Effector memory CD4-positive, alpha-beta T cell (primary cell): ENCODE results near the gene TRAK1.
"Not testable (repeated sequence)": the region's sequence is repeated elsewhere in the genome, so short reads cannot be mapped to it uniquely, and the experiment has no call there.

Experiments
- DNase-seq, 3 donors: peaks; one replicate each; pipeline ENCODE4 v3.0.0-alpha.2; 2020
- H3K27ac ChIP-seq: 2 replicates; pipeline ENCODE4 v1.7.0; 2013; ENCODE audit warnings: mild to moderate bottlenecking, low read length, moderate library complexity; ENCODE audit not compliant: insufficient read depth, poor library complexity, severe bottlenecking
- H3K27me3 ChIP-seq: replicated peaks from 2 replicates; pipeline ENCODE4 v1.7.0; 2013; ENCODE audit warnings: mild to moderate bottlenecking, low read length; ENCODE audit not compliant: insufficient read depth, control insufficient read depth, poor library complexity, severe bottlenecking
- H3K36me3 ChIP-seq: 2 replicates; pipeline ENCODE4 v1.7.0; 2013; ENCODE audit warnings: mild to moderate bottlenecking, low read length, moderate library complexity; ENCODE audit not compliant: control insufficient read depth, insufficient read depth
- H3K4me1 ChIP-seq: 2 replicates; pipeline ENCODE4 v1.7.0; 2013; ENCODE audit warnings: low read length, mild to moderate bottlenecking; ENCODE audit not compliant: control insufficient read depth, insufficient read depth, poor library complexity, severe bottlenecking
- H3K4me3 ChIP-seq: 2 replicates; pipeline ENCODE4 v1.7.0; 2013; ENCODE audit warnings: low read length, low read depth, mild to moderate bottlenecking; ENCODE audit not compliant: insufficient read depth, poor library complexity, severe bottlenecking
- H3K9me3 ChIP-seq: 2 replicates; pipeline ENCODE4 v1.7.0; 2013; ENCODE audit warnings: mild to moderate bottlenecking, low read length, moderate library complexity; ENCODE audit not compliant: control insufficient read depth

The TRAK1 gene

DNA sequence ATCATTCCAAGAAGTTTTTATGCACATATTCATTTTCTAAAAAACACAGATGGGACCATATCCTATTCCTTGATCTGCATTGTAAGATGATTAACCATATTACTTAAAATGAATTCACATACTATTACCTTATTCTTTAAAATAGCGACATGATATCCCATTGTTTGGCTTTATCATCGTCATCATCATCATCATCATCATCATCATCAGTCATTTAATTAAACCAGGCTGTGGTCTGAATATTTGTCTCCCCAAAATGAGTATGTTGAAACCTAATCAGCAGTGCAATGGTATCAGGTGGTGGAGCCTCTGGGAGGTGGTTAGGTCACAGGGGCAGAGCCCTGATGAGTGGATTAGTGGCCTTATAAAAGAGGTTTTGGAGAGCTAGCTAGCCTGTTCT is 4.4 kb downstream of the TRAK1 start:
- H3K4me1 ChIP-seq: no peaks in the 10 kb centered on the region
- H3K27ac ChIP-seq: no peak overlapping the region
- H3K36me3 ChIP-seq: no peaks in the 10 kb centered on the region
- no peaks in the 10 kb centered on the region for H3K27me3 ChIP-seq
- no peak overlapping the region for H3K4me3 ChIP-seq
- DNase-seq: no peak
- no peaks in the 10 kb centered on the region for H3K9me3 ChIP-seq

GRCh38 chr3:42096796-42097565 is 5.8 kb downstream of the TRAK1 start:
- DNase-seq: no peak
- Histone ChIP-seq H3K27ac (no peak overlapping the region), H3K27me3 (no peaks in the 10 kb centered on the region), H3K9me3 (no peaks in the 10 kb centered on the region), H3K4me3 (no peak overlapping the region), H3K4me1 (no peaks in the 10 kb centered on the region), H3K36me3 (no peaks in the 10 kb centered on the region)

DNA sequence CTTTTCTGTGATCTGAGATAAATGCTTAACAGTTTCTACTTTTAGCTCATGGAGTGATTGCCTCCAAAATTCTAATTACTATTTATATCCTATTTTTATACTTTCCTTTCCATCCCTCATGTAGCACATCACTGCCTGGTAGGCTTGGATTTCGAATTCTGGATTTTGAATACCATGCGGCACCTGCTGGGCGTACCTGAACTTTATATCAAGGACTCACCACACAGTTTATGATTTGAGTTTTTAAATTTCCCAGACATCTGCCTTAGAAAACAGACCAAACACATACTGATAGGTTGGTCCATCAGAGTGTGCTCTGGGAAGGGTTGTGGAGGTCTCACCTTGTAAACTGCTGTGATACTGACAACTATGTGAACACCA is 6.4 kb downstream of the TRAK1 start:
- Histone ChIP-seq H3K27ac (no peak overlapping the region), H3K27me3 (no peaks in the 10 kb centered on the region), H3K4me3 (no peak overlapping the region), H3K36me3 (no peaks in the 10 kb centered on the region), H3K4me1 (no peaks in the 10 kb centered on the region), H3K9me3 (no peaks in the 10 kb centered on the region)
- DNase-seq: no peak

GRCh38 chr3:42098171-42098570 is 7.0 kb downstream of the TRAK1 start:
- Histone ChIP-seq H3K4me1 (no peaks in the 10 kb centered on the region), H3K27me3 (no peaks in the 10 kb centered on the region), H3K9me3 (no peaks in the 10 kb centered on the region), H3K36me3 (no peaks in the 10 kb centered on the region), H3K4me3 (no peak overlapping the region), H3K27ac (no peak overlapping the region)
- no peak for DNase-seq

DNA sequence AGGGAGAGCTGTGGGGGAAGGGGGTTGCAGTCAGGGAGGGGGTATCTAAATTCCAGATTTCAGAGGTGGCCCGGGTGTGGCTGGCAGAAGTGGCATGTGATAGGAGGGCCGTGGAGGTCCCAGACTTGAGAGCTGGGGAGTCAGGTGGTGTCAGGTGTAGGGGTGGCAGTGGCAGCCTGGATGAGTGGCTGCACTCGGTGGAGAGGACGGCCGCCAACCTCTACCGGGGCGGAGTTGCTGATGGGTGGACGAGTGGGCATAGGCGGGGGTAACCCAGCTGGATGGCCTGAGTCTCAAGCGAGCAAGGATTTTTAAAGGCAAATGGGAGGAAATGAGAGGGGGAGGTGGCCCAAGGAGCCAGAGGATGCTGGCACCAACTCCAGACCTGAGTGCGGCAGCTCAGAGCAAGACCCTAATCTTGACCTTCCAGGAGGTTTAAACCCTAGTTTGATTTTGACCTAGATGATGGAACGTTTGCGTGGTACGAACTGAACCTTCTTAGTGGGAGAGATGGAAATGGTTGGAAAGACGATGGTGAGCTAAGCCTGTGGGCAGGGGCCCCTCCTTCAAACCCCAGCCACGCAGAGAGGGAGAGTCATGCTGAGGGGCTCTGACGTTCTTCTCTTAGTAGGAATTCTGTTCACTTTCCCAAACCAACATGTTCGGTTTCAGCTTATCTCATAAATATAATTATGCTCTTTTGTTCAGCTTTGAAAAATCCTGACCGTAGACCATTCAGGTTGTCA is 8.0 kb downstream of the TRAK1 start:
- no peaks in the 10 kb centered on the region for H3K4me1 ChIP-seq

DNA sequence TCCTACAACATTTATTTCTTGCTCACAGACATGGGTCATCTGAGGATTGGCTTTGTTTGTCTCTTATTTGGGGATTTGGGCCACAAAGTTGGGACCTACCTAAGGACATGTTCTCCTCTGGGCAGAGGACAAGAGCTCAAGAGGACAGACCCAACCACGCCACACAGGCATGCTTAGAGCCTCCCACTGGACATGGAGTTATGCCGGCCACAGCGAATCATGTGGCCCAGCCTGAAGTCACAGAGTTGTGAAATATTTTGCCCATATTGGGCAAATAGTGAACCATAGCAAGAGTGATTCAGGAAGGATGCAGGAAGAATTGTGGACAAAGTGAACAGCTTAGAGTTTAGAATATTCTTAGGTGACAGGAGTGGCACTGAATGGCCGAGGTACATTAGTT is 9.9 kb downstream of the TRAK1 start:
- Histone ChIP-seq H3K9me3 (no peaks in the 10 kb centered on the region), H3K27ac (no peak overlapping the region), H3K27me3 (no peaks in the 10 kb centered on the region), H3K4me1 (no peaks in the 10 kb centered on the region), H3K4me3 (no peak overlapping the region), H3K36me3 (no peaks in the 10 kb centered on the region)
- DNase-seq: no peak

More for the DNA sequence above, 8.0 kb downstream of the TRAK1 start:
- Histone ChIP-seq H3K27ac (no peak overlapping the region), H3K36me3 (no peaks in the 10 kb centered on the region), H3K9me3 (no peaks in the 10 kb centered on the region), H3K27me3 (no peaks in the 10 kb centered on the region), H3K4me3 (no peak overlapping the region)
- DNase-seq: no peak

- H3K4me1 ChIP-seq: no peaks in the 10 kb centered on the region
- H3K27me3 ChIP-seq: no peaks in the 10 kb centered on the region
- H3K36me3 ChIP-seq: no peaks in the 10 kb centered on the region
- H3K4me3 ChIP-seq: no peak overlapping the region
- H3K27ac ChIP-seq: no peak overlapping the region
- no peak for DNase-seq
- no peaks in the 10 kb centered on the region for H3K9me3 ChIP-seq
Observed at GRCh38 chr3:42101481-42101880, 10.3 kb downstream of the TRAK1 start.

DNA sequence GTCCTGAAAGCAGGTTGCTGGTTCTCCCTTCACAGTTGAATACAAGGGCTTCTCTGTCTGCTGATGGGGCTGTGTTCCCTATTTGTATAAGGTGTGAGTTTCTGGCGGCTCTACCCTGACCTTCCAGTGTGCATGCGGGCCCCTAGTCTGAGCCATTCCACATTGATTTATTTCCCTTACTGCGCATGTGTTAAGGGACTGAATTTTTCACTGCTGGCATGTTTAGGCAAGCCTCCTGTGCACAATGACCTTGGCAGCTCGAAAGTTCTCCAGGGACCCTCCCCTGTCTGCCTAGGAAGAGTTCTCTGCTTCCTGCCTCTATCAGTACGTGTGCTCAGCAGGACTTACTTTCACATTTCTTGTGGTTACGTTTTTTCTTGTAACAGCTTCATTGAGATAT is 11.4 kb downstream of the TRAK1 start:
- Histone ChIP-seq H3K36me3 (no peaks in the 10 kb centered on the region), H3K27me3 (no peaks in the 10 kb centered on the region), H3K4me3 (no peak overlapping the region), H3K9me3 (no peaks in the 10 kb centered on the region), H3K27ac (no peak overlapping the region), H3K4me1 (no peaks in the 10 kb centered on the region)
- no peak for DNase-seq

DNA sequence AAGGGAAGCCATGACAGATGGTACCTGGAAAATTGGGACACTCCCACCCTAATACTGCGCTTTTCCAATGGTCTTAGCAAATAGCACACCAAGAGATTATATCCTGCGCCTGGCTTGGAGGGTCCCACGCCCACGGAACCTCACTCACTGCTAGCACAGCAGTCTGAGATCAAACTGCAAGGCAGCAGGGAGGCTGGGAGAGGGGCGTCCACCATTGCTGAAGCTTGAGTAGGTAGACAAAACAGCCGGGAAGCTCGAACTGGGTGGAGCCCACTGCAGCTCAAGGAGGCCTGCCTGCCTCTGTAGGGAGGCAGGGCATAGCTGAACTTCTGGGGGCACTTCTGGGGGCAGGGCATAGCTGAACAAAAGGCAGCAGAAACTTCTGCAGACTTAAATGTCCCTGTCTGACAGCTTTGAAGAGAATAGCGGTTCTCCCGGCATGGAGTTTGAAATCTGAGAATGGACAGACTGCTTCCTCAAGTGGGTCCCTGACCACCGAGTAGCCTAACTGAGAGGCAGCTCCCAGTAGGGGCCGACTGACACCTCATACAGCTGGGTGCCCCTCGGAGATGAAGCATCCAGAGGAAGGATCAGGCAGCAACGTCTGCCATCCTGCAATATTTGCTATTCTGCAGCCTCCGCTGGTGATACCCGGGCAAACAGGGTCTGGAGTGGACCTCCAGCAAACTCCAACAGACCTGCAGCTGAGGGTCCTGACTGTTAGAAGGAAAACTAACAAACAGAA is 12.9 kb downstream of the TRAK1 start:
- H3K27me3 ChIP-seq, H3K27ac ChIP-seq, H3K4me1 ChIP-seq, DNase-seq, H3K9me3 ChIP-seq, H3K36me3 ChIP-seq, H3K4me3 ChIP-seq: not testable (repeated sequence)

DNA sequence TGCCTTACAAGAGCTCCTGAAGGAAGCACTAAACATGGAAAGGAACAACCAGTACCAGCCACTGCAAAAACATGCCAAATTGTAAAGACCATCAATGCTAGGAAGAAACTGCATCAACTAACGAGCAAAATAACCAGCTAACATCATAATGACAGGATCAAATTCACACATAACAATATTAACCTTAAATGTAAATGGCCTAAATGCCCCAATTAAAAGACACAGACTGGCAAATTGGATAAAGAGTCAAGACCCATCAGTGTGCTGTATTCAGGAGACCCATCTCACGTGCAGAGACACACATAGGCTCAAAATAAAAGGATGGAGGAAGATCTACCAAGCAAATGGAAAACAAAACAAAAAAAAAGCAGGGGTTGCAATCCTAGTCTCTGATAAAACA is 14.8 kb downstream of the TRAK1 start:
- not testable (repeated sequence) for DNase-seq, H3K4me1 ChIP-seq, H3K27me3 ChIP-seq, H3K9me3 ChIP-seq, H3K4me3 ChIP-seq, H3K27ac ChIP-seq, H3K36me3 ChIP-seq
